NB4 (cell line): Measurements from ENCODE around the gene NFAT5.

Source experiments
- POLR2A ChIP-seq: IDR thresholded peaks from 2 replicates; pipeline ENCODE4 v1.6.1; 2011; ENCODE audit warnings: mild to moderate bottlenecking; ENCODE audit not compliant: insufficient read length; ENCODE audit errors: extremely low read depth
- TF ChIP-seq, protein P1 (sequence below): IDR thresholded peaks from one replicate; pipeline ENCODE4 v1.5.1; 2012; ENCODE audit warnings: low read depth, low read length
- TF ChIP-seq, protein P2 (sequence below): IDR thresholded peaks from 2 replicates; pipeline ENCODE4 v1.6.1; 2011; ENCODE audit warnings: low read depth, low read length

DNA sequence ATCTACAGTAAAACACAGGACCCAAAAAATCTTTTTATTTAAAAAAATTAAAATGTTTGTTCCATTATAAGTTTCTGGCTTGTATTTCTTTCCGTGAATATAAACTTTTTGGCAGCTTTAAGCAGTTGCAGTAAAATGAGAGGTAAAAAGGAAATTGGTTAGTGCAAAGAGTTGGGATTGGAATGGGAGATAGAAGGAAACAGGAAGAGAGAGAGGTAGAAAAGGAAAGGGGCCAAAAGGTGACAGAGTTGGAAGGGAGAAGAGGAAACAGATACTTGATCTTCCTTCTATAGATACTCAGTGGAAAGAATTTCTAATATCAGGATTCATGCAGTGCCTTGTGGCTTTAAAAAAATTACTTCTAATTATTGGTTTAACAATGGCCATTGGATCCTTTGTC lies 97.1 kb downstream of the NFAT5 start:
- TF ChIP-seq, protein P1, sequence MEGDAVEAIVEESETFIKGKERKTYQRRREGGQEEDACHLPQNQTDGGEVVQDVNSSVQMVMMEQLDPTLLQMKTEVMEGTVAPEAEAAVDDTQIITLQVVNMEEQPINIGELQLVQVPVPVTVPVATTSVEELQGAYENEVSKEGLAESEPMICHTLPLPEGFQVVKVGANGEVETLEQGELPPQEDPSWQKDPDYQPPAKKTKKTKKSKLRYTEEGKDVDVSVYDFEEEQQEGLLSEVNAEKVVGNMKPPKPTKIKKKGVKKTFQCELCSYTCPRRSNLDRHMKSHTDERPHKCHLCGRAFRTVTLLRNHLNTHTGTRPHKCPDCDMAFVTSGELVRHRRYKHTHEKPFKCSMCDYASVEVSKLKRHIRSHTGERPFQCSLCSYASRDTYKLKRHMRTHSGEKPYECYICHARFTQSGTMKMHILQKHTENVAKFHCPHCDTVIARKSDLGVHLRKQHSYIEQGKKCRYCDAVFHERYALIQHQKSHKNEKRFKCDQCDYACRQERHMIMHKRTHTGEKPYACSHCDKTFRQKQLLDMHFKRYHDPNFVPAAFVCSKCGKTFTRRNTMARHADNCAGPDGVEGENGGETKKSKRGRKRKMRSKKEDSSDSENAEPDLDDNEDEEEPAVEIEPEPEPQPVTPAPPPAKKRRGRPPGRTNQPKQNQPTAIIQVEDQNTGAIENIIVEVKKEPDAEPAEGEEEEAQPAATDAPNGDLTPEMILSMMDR: no peak
- no peak for TF ChIP-seq POLR2A
- TF ChIP-seq, protein P2, sequence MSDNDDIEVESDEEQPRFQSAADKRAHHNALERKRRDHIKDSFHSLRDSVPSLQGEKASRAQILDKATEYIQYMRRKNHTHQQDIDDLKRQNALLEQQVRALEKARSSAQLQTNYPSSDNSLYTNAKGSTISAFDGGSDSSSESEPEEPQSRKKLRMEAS: no peak
